Spinal cord (tissue), 10 donors: ENCODE results near the gene GAMT. TPM values are rescaled to one million over a fixed set of nuclear protein-coding genes. Genes with fewer than 3 reads are reported as not detected.

Source experiments
- DNase-seq, 6 donors: peaks; one replicate each; pipeline versions ENCODE4 v3.0.0 to v3.0.0-alpha.2; 2013 to 2015; ENCODE audit warnings: low spot score in 6 of 6, low read depth in 4 of 6
- H3K27ac ChIP-seq: one replicate; pipeline ENCODE4 v1.5.1; 2013; ENCODE audit warnings: low read depth, low read length, control low read depth
- H3K27me3 ChIP-seq: one replicate; pipeline ENCODE4 v1.6.1; 2013; ENCODE audit warnings: low read length; ENCODE audit not compliant: control insufficient read depth, insufficient read depth
- H3K36me3 ChIP-seq: one replicate; pipeline ENCODE4 v1.6.1; 2013; ENCODE audit warnings: low read length; ENCODE audit not compliant: control insufficient read depth, insufficient read depth
- H3K4me1 ChIP-seq: one replicate; pipeline ENCODE4 v1.6.1; 2013; ENCODE audit warnings: low read length; ENCODE audit not compliant: control insufficient read depth, insufficient read depth
- H3K4me3 ChIP-seq: one replicate; pipeline ENCODE4 v1.5.1; 2013; ENCODE audit warnings: low read depth, low read length, control low read depth
- H3K9me3 ChIP-seq: one replicate; pipeline ENCODE4 v1.6.1; 2013; ENCODE audit warnings: low read length; ENCODE audit not compliant: control insufficient read depth, insufficient read depth
- WGBS: methylation state at CpG from one replicate; pipeline ENCODE4 v1.1.5; 2013; ENCODE audit warnings: missing lambda C conversion rate; ENCODE audit not compliant: insufficient coverage; 5-methylcytosine and 5-hydroxymethylcytosine counted together
- polyA plus RNA-seq, 2 donors: library from polyadenylated mRNA; unstranded; fragments of 120-200 nt; gene quantifications; one replicate each; pipeline ENCODE4 v1.2.1, GENCODE V29; 2013; ENCODE audit not compliant: insufficient read length in 2 of 2
- total RNA-seq, 2 donors: library from RNA; depleted of rRNA in 1 of 2; stranded (reverse); fragments of 120-200 nt in 1 of 2; fragments of >200 nt in 1 of 2; gene quantifications; one replicate each; pipeline versions ENCODE4 v1.2.3 to v1.2.4, GENCODE V29; 2013 to 2014
- donor health status: healthy.

The GAMT gene
- total and polyA plus RNA-seq, 4 donors = 15.5 to 81.2 (median 53.6) TPM

GRCh38 chr19:1395194-1396018 lies 5.9 kb downstream of the GAMT start:
- peaks cover 100% of the 10 kb centered on the region for H3K36me3 ChIP-seq
- no peaks in the 10 kb centered on the region for H3K9me3 ChIP-seq
- no peak overlapping the region for H3K27ac ChIP-seq
- no peak overlapping the region for H3K4me3 ChIP-seq
- H3K4me1 ChIP-seq = peaks cover 18% of the 10 kb centered on the region
- H3K27me3 ChIP-seq = no peaks in the 10 kb centered on the region
- no peak for DNase-seq
- WGBS = 76% methylated on average over 49 of the region's 52 CpGs

GRCh38 chr19:1394252-1395193 lies 6.8 kb downstream of the GAMT start:
- WGBS = 54% methylated on average over 41 of the region's 43 CpGs
- no peak for DNase-seq
- Histone ChIP-seq H3K27me3 (no peaks in the 10 kb centered on the region), H3K9me3 (no peaks in the 10 kb centered on the region), H3K4me1 (peaks cover 14% of the 10 kb centered on the region), H3K27ac (no peak overlapping the region), H3K4me3 (no peak overlapping the region), H3K36me3 (peaks cover 100% of the 10 kb centered on the region)

DNA sequence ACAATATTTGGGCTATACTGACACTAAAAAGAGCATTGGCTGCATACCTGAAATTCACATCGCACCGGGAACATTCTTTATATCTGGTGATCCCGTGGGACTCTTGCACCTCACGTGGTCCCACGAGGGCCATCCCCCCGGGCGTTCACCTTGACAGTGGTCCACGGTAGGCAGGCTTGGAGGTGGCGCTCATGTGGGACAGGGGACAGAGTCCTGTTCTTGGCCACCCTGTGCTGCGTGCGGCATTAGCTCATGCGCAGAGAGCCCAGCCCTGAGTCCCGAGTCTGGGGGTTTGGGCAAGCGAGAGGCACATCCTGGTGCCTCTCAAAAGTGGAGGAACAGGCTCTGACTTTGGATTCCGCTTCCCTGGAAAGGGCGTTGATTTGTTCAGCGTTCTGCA lies 7.5 kb downstream of the GAMT start:
- no peak overlapping the region for H3K27ac ChIP-seq
- H3K9me3 ChIP-seq = no peaks in the 10 kb centered on the region
- H3K36me3 ChIP-seq = peaks cover 100% of the 10 kb centered on the region
- peaks cover 10% of the 10 kb centered on the region for H3K4me1 ChIP-seq
- DNase-seq = no peak
- no peak overlapping the region for H3K4me3 ChIP-seq
- WGBS = 87% methylated on average over 17 of the region's 17 CpGs
- no peaks in the 10 kb centered on the region for H3K27me3 ChIP-seq

DNA sequence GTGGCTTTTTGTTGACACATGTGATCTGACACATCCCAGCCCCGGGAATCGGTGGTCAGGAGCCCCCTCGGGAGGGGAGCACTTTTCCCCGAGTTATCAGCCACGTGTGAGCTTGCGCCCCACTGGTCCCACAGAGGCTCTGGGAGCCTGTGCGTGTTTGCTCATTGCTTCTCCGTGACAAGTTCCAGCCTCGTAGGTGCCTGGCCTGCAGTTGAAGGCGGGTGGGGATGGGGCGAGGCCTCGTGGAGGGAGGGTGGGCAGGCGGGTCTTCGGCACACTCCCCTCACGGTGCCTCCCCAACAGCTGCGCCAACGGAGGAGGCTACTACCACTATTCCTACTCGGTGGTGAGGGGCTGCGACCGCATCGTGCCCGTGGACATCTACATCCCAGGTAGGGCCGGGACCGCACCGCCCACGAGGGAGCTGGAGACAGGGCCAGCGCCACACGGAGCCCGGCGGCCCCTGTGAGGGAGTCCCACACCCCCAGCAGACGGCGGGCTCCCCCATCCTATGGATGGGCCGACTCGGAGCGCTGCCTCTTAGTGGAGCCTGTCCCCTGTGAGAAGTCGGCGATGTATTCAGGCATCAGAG lies 8.3 kb downstream of the GAMT start:
- no peak for DNase-seq
- Histone ChIP-seq H3K9me3 (no peaks in the 10 kb centered on the region), H3K27ac (no peak overlapping the region), H3K27me3 (no peaks in the 10 kb centered on the region), H3K36me3 (peaks cover 100% of the 10 kb centered on the region), H3K4me3 (no peak overlapping the region), H3K4me1 (peaks cover 10% of the 10 kb centered on the region)
- WGBS = 96% methylated on average over 16 of the region's 37 CpGs

GRCh38 chr19:1392407-1392806 lies 8.9 kb downstream of the GAMT start:
- H3K36me3 ChIP-seq = peaks cover 100% of the 10 kb centered on the region
- DNase-seq = no peak
- WGBS = 97% methylated on average over 6 of the region's 15 CpGs
- H3K4me3 ChIP-seq = no peak overlapping the region
- H3K4me1 ChIP-seq = peaks cover 10% of the 10 kb centered on the region
- no peak overlapping the region for H3K27ac ChIP-seq
- no peaks in the 10 kb centered on the region for H3K27me3 ChIP-seq
- H3K9me3 ChIP-seq = no peaks in the 10 kb centered on the region

DNA sequence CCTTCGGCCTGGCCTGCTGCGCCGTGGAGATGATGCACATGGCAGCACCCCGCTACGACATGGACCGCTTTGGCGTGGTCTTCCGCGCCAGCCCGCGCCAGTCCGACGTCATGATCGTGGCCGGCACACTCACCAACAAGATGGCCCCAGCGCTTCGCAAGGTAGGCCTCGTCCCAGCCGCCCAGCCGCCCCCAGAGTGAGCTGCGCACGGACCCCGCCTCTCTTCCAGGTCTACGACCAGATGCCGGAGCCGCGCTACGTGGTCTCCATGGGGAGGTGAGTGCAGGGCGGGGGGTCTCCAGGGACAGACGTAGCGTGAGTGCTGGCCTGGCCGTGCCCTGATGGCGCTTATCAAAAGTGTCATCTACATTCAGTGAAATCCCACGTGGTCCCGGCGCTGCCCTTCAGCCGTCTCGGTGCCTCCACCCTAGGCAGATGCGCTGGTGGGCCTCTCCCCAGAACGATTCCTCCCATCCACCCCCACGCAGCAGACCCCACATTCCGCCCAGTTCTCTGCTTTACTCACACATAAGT lies 10.4 kb downstream of the GAMT start:
- H3K4me3 ChIP-seq = no peak overlapping the region

DNA sequence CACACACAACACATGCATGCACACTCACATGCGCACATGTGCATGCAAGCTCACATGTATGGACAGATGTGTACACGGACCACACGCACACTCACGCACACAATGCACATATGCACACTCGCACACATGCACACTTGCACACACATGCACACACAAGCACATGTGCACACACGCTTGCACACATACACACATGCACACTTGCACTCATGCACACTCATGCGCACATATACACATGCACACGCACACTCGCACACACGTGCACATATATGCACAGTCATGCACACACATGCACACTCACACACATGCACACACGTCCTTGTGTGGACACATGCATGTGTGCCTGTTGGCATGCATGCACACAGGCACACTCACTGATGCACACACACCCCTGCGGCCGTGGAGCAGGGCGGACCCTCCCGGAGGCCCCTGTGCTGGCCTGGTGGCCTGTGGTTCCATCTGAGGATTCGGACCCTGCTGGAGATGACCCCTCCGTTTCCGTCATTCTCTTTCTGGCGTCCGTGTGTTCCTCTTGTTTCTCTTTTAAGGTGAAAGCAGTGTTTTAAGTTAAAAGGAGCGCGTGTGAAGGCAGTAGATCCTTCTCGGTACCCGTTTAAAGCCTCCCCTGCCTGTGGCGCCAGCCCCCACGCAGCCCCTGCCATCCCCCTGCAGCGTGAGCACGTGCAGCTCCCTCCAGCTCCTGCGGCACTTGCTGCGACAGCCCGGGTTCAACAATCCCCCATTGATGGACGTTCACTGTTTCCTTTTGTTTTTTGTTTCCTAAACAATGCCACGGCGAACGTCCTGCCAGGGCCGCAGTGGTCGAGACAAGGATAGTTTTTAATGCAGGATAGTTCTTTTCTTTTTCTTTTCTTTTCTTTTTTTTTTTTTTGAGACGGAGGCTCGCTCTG lies 12.1 kb downstream of the GAMT start:
- Histone ChIP-seq H3K36me3 (peaks cover 89% of the 10 kb centered on the region), H3K4me3 (no peak overlapping the region), H3K9me3 (no peaks in the 10 kb centered on the region), H3K4me1 (peaks cover 25% of the 10 kb centered on the region), H3K27me3 (no peaks in the 10 kb centered on the region), H3K27ac (no peak overlapping the region)
- WGBS = 85% methylated on average over 32 of the region's 39 CpGs
- DNase-seq = no peak

More for the DNA sequence above, 10.4 kb downstream of the GAMT start:
- peaks cover 15% of the 10 kb centered on the region for H3K4me1 ChIP-seq
- no peak for DNase-seq
- no peaks in the 10 kb centered on the region for H3K9me3 ChIP-seq
- no peak overlapping the region for H3K27ac ChIP-seq
- no peaks in the 10 kb centered on the region for H3K27me3 ChIP-seq
- 94% methylated on average over 39 of the region's 42 CpGs for WGBS
- H3K36me3 ChIP-seq = peaks cover 99% of the 10 kb centered on the region

DNA sequence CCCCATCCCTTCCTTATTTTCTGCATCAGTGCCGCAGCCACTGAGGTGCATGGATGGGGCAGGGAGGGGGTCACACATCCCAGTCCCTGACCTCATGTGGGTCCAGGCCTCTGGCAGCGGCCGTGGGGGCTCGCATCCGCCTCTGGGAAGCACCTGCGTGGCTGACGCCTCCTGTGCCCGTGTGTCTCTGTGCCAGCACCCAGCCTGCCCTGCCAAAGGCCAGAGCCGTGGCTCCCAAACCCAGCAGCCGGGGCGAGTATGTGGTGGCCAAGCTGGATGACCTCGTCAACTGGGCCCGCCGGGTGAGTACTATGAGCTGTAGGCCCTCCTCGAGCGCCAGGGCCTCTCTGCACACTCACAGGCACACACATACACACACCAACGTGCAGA lies 12.7 kb downstream of the GAMT start:
- Histone ChIP-seq H3K4me3 (no peak overlapping the region), H3K4me1 (peaks cover 28% of the 10 kb centered on the region), H3K27ac (no peak overlapping the region), H3K27me3 (no peaks in the 10 kb centered on the region), H3K36me3 (peaks cover 82% of the 10 kb centered on the region), H3K9me3 (no peaks in the 10 kb centered on the region)
- WGBS = 93% methylated on average over 16 of the region's 17 CpGs
- DNase-seq = no peak
